HG03378 (cell line): ENCODE results near the gene GALP.
"Not testable (repeated sequence)": the region's sequence is repeated elsewhere in the genome, so short reads cannot be mapped to it uniquely, and the experiment has no call there.

ENCODE experiments used
- ATAC-seq: cut with Tn5 transposase; IDR thresholded peaks from one replicate; pipeline ENCODE4 v1.9.1; 2021; ENCODE audit warnings: mild to moderate bottlenecking, moderate library complexity; ENCODE audit not compliant: unreplicated experiment

GALP gene

DNA sequence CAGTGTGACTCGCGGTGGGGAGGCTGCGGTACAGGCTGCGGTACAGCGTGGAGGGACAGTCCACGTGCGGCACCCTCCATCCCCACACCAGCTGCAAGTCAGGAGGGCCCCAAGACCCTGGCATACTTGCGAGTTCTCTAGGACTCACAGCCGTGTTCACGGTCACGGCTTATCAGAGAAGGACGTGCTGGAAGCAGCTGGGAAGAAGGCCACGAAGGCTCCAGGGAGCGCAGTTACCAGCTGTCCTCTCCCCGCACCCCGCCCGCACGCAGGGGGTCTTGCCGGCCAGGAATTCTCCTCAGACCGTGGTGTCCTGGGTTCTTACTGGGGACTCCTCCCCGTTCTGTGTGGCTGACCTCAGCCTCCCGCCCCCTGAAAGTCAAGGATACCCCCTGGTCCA, 28.5 kb upstream of the GALP start:
- ATAC-seq, result no peak

DNA sequence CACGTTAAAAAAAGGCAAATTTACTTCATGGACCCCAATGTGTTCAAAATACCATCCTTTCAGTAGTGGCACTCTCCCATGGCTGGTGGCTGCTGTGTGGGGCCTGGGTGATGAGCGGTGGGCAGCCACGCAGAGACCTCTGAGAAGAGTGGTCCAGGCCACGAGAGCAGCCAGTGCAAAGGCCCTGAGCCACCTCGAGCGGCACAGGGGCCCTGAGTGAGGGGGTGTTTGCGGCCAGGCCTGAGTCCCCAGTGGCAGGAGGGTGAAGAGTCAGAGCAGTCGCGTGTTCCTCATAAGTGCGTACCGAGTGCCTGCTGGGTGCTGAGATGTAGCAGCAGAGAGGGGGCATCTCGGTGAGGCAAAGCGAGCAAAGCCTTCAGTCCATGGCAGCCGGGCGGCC, 27.7 kb upstream of the GALP start:
- ATAC-seq, result no peak

DNA sequence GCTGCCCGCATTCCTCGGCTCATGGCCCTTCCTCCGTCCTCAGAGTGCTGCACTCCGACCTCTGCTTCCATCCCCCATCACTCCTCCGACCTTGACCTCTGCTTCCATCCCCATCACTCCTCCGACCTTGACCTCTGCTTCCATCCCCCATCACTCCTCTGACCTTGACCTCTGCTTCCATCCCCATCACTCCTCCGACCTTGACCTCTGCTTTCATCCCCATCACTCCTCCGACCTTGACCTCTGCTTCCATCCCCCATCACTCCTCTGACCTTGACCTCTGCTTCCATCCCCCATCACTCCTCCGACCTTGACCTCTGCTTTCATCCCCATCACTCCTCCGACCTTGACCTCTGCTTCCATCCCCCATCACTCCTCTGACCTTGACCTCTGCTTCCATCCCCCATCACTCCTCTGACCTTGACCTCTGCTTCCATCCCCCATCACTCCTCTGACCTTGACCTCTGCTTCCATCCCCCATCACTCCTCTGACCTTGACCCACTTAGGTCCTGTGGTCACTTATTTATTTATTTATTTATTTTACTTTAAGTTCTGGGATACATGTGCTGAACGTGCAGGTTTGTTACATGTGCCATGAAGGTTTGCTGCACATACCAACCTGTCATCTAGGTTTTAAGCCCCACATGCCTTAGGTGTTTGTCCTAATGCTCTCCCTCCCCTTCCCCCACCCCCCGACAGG, 26.7 kb upstream of the GALP start:
- ATAC-seq, result not testable (repeated sequence)

- ATAC-seq, result no peak
These were observed 26.2 kb upstream of the GALP start for GRCh38 chr19:56149656-56150038.

GRCh38 chr19:56150358-56150757, 25.4 kb upstream of the GALP start:
- no peak for ATAC-seq

DNA sequence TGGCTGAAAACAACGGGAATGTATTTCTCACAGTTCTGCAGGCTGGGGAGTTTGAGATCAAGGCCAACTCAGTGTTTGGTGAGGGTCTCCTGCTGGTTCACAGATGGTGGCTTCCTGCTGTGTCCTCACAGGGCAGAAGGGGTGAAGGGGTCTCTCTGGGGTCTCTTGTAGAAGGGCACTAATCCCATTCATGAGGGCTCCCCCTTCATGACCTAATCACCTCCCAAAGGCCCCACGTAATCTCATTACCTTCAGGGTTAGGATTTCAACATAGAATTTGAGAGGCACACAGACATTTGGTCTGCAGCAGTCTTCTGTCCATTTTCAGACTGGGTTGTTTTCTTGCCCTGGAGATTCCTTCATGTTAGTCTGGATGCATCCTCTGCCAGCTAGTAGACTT, 23.2 kb upstream of the GALP start:
- no peak for ATAC-seq

DNA sequence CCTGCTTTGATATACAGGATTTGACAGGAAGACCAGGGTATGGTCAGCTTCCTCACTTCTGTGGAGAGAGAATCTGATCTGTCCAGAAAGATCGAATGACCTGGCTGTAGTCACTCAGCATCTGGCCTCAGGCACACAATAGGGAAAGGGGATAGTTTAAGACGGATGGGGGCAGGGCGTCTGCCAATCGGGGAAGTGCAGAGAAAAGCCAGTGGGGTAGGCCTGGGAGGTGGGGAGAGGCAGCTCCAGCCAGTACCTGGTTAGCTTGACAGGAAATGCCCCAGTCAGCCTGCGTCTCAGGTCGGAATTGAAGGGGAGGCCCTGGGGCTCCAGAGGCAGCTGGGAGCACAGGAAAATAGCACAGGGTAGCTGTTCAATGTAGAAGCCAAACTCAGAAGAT, 22.3 kb upstream of the GALP start:
- no peak for ATAC-seq

DNA sequence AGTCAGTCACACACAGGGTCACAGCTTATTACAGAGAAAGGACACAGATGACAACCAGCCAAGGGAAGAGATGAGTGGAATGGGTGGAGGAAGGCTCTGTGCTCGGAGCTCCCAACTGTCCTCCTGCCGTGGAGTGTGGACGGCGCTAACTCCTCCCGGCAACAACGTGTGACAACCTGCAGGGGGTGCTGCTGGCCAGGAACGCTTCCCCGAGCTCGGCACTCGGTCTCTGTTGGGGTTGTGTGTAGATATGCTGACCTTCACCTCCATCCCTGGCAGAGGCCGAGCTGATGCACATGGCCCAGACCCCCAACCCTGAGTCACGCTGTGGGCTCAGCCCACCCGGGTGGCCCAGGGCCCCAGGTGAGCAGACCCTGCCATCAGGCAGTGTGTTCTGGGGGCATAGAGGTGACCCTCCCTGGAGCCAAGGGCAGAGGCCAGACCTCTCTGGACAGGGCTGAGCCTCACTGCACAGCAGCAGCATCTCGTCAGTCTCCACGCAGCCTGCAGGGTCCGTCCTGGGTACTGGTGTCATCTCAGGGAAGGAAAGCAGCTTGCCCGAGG, 20.6 kb upstream of the GALP start:
- no peak for ATAC-seq

DNA sequence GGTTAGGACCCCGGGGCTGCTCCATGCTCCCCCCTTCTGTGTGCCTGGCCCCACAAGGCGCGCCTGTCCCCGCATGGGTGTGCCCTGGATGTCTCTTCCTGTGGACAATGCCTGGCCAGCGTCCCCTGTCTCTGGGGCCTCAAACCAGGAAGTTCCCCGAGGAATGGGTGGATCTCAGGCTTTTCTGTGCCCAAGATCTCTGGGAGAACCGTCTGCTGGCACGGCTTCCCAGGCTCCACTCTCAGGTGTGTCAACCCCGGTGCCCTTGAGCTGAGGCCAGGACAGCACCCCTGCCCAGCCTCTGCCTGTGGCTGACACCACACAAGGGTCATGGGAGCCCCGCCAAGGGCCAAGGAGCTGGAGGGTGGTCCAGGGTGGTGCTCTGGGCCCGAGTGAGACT, 19.0 kb upstream of the GALP start:
- no peak for ATAC-seq

GRCh38 chr19:56158170-56158757, 17.5 kb upstream of the GALP start:
- no peak for ATAC-seq

- no peak for ATAC-seq
These were observed 16.7 kb upstream of the GALP start for GRCh38 chr19:56159009-56159559.

GRCh38 chr19:56159622-56160271, 16.1 kb upstream of the GALP start:
- ATAC-seq, result no peak

GRCh38 chr19:56161534-56161933, 14.3 kb upstream of the GALP start:
- ATAC-seq, result no peak

DNA sequence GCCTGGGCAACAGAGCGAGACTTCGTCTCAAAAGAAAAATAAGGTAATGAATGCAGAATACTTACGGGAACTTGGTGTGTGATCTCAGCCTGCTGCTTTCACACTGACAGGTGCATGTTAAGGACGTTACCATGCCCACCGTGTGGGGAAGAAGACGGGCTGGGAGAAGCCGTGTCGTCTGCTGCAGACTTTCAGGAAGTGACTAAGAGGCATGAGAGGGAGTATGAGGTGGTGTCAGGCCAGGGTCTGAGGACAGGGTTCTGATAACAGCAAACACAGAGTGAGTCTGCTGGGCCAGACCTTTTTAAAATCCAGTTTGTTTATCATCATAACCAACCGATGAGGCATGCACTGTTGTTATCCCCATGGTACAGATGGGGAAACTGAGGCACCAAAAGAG, 13.6 kb upstream of the GALP start:
- ATAC-seq, result no peak

GRCh38 chr19:56163097-56163496, 12.7 kb upstream of the GALP start:
- ATAC-seq, result no peak

DNA sequence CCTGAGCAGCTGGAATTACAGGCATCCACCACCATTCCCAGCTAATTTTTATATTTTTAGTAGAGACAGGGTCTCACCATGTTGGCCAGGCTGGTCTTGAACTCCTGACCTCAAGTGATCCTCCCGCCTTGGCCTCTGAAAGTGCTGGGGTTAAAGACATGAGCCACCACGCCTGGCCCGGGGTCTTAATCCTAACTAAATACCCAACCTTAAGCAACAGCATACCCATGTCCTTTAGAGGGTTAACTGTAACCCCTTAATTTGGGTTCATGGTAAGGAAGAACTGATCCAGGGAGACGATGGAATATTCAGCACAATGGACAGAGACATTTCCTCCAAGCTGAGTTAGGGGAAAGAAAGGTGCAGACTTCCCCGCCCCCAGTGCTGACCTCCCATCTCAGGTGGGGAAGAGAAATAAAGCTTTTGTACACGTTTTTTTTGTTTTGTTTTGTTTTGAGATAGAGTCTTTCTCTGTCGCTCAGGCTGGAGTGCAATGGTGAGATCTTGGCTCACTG, 8.7 kb upstream of the GALP start:
- ATAC-seq, result no peak

- no peak for ATAC-seq
These were observed 5.5 kb upstream of the GALP start for GRCh38 chr19:56170261-56170660.

DNA sequence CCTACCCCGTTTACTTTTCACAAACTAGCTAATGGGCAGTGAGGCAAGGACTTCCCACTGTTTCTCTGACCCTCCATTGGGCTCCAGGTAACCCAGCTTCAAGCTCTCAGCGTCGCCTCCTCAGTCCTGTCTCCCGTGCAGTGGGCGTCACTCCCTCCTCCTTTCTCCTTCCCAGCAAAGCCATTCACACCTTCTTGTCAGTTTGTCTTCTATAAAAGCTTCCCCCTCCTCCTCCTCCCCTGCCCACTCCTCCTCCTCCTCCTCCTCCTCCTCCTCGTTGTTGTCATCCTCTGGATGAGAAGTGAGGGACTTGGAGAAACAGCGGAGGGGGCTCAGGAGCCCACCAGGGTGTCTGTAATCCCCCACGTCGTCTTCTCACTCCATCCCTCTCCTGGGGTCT, 1.7 kb upstream of the GALP start:
- ATAC-seq, result no peak

- no peak for ATAC-seq
These were observed 1.3 kb upstream of the GALP start for GRCh38 chr19:56174550-56174949.

- not testable (repeated sequence) for ATAC-seq
These were observed 502 bp downstream of the GALP start for GRCh38 chr19:56176310-56176709.

DNA sequence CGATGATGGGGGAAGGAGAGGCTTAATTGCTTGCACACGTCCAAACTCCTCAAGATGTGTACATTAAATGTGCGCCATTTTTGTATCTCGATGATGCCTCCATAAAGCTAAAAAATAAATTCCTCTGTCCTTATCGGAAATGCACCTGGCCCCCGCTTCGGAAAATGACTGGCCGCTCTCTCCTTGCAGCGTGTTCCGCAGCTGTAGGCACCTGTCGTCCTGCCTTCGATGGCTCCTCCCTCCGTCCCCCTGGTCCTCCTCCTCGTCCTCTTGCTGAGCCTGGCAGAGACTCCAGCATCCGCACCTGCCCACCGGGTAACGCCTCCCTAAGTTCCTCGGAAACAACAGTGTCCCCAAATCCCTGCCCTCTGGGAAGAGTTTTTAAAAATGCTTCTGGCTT, 1.1 kb downstream of the GALP start:
- ATAC-seq, result no peak
